SKM-1 treated with dmso at 0.1 percent for 144 hours (cell line): Measurements from ENCODE around the gene TNFSF8.
A peak's percentile ranks its signal among the peaks of the same experiment; 100 is the strongest.

Experiments used
- DNase-seq: peaks from one replicate; lab custom pipeline; 2025; ENCODE audit not compliant: unreplicated experiment; lab: John Stamatoyannopoulos, UW

The TNFSF8 gene

GRCh38 chr9:114878879-114879564 is 51.4 kb downstream of the TNFSF8 start:
- no peak for DNase-seq

- no peak for DNase-seq
Observed at GRCh38 chr9:114869845-114870244, 60.5 kb downstream of the TNFSF8 start.

- DNase-seq, result no peak
Observed at GRCh38 chr9:114869378-114869777, 61.0 kb downstream of the TNFSF8 start.

GRCh38 chr9:114867327-114867726 is 63.1 kb downstream of the TNFSF8 start:
- no peak for DNase-seq

DNA sequence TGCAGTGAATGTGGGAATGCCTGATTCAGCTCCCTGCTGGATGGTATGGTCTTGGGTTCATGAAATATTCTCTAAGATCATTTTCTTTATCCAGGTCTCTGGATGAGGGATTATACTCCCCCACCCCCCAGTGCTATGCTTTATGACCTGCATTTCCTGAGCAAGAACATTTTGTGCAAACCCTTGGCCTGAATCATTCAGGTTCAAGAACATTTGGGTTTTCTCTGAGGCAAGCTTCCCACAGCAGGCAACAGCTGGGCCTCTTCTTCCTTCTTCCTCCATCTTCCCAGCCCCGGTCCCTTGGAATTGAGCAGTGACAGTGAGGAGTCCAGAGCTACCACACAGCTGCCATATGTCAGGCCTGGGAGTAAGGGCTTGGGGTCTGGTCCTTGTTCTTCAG is 65.9 kb downstream of the TNFSF8 start:
- no peak for DNase-seq

DNA sequence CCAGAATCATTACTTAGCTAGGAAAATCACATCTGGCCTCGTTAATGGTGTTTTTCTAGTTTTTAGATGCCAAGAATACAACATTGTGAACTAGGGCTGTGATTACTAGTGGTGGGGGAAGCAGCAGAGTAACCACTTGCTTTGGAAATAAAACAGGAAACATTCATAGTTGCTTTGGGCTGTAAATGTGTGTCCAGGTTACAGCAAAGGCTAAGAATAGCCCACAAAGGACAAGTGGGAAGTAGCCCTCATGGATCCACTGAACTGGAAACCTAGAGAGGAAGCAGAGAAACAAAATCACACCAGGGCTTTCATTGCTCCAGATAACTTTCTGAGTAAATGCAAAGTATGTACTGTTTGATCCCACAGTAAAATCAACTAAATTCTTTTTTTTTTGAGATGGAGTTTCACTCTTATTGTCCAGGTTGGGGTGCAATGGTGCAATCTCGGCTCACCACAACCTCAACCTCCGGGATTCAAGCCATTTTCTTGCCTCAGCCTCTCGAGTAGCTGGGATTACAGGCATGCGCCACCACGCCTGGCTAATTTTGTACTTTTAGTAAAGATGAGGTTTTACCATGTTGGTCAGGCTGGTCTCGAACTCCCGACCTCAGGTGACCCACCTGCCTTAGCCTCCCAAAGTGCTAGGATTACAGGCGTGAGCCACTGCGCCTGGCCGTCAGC is 68.3 kb downstream of the TNFSF8 start:
- DNase-seq, result peak; percentile 2

- DNase-seq, result no peak
Observed at GRCh38 chr9:114861273-114861672, 69.1 kb downstream of the TNFSF8 start.

DNA sequence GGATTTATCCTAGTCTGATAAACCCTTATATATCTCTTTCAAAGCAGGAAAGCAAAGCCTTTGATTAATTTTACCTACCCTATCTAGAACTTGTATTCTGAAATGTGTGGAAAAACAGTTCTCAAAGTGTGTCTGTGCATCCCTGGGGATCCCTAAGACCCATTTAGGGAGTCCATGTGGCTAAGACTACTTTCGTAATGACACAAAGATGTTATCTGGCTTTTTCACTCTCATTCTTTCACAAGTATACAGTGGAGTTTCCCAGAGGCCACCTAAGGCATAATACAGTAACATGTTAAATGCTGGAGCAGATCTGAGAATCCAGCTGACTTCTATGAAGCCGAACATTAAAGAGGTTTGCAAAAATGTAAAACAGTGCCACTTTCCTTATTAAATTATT is 70.2 kb downstream of the TNFSF8 start:
- no peak for DNase-seq

- no peak for DNase-seq
Observed at GRCh38 chr9:114856942-114857315, 73.5 kb downstream of the TNFSF8 start.

DNA sequence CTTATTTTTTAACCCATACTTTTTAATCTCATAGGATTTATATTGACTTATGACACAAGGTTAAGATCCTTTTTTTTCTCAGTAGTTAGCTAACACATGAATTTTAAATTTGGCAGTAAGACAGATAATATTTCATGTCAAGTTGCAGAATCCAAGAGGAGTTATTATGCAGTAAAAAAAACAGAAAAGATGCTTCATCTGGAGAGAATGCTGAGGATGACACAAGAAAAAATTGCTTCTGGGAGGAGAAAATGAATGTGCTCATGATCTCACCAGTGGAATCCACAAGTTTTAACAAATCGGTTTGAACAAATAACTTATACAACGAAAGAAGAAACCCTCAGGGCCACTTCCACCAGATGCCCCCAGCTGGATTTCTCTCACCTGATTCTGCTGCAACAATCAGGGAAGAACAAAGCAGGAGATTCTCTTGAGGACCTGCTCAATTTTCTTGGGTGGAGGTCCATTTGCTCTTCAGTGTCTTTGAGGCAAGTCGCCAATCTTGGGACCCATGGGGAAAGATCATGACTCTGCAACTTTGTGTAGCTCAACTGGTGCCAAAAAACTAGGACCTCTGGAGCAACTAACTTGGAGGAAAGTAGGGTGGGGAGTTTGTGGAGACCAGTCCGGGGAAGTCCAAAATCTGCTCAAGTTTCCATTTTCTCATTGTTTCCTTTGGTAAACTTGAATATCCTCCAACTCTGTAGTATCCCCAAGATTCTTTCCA is 74.0 kb downstream of the TNFSF8 start:
- no peak for DNase-seq

- DNase-seq, result no peak
Observed at GRCh38 chr9:114855488-114855887, 74.9 kb downstream of the TNFSF8 start.

DNA sequence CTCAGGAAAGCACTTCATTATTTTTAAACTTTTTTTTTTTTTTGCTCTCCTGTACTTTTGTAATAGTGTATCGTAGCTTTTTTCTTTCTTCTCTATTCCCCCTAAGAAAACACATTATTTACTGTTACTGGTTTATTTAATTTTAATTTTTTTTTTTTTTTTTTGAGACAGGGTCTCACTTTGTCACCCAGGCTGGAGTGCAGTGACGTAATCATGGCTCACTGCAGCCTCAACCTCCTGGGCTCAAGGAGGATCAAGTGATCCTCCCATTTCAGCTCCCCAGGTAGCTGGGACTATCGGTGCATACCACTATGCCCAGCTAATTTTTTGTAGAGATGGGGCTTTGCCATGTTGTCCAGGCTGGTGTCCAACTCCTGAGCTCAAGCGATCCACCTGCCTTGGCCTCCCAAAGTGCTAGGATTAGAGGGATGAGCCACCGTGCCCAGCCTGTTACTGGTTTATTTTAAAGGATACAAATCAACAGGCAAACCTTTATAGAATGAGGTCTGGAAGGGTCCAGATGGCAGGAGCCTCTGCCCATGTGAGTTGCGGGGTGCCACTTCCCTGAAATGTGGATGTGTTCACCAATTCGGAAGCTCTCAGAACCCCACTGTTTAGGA is 75.5 kb downstream of the TNFSF8 start:
- no peak for DNase-seq

- DNase-seq, result no peak
Observed at GRCh38 chr9:114853071-114853855, 77.1 kb downstream of the TNFSF8 start.

DNA sequence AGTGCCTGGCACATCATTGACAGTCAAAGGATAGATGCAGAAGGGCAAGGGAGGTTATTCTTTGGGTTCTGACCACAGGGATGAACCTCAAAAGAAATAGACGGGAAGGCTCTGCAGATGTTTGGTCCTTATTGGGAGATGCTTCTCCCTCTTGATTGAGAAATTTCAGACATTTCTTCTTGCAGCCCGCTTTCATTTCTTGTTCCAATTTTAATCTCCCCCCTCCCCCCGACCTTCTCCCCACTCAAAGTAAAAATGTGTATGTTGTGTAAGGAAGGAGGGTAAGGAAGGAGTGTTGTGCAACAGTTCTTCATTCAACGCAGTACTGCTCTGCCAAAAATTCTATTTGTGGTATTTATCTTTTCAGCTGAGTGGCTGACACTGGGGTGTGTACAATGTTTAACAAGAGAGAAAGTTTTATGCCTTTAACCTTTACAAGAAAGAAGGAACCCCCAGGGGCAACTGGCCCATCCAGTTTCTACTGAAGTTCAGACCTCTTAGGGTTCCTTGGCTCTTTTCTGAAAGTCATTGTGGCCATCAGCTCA is 78.3 kb downstream of the TNFSF8 start:
- peak; percentile 63 for DNase-seq

DNA sequence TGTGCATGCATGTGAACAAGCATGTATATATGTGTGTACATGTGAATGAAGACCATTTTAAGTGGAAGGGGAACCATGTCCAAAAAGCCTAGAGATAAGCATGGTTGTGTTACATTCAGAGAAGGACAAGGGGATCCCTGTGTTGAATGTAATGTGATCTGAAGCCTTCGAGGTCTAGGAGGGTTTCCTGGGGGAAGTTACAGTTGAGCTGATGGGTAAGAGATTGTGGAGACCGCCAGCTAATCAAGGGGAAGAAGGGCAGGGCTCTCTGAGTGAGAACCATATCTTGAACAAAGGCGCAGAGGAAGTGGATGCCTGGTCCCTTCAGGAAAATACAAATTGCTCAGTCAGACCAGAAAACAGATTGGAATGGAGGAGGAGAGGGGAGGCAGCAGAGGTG is 79.1 kb downstream of the TNFSF8 start:
- DNase-seq, result no peak
